Panc1 (cell line): ENCODE data around the gene SEC62. TPM values are rescaled to one million over a fixed set of nuclear protein-coding genes. Genes with fewer than 3 reads are reported as not detected.

ENCODE experiments used
- ATAC-seq: fragments of 200-7000 bp; cut with Tn5 transposase; 2 replicates; pipeline ENCODE4 v1.9.1; 2020; ENCODE audit warnings: mild to moderate bottlenecking, moderate library complexity
- BruUV-seq: library from RNA; stranded (reverse); fragments of 400-500 nt; replicated peaks from 2 replicates; lab custom pipeline; 2021; lab: Mats Ljungman, UMichigan
- CTCF ChIA-PET: fragments of 300-600 bp; sonication (Branson Sonifier 250); formaldehyde crosslinking; loops from one replicate; lab custom pipeline; 2022; ENCODE audit warnings: antibody characterized with exemption; lab: Charles Lee
- POLR2A ChIA-PET: fragments of 300-600 bp; sonication (Branson Sonifier 250); formaldehyde crosslinking; loops from one replicate; lab custom pipeline; 2022; ENCODE audit warnings: antibody characterized with exemption; lab: Charles Lee
- DNase-seq: peaks from one replicate; pipeline ENCODE4 v3.0.0-alpha.2; 2010; ENCODE audit warnings: low read depth, low spot score
- H3K27ac ChIP-seq: 2 replicates; pipeline ENCODE4 v1.5.1; 2011; ENCODE audit warnings: mild to moderate bottlenecking, low read length, inconsistent platforms
- H3K27me3 ChIP-seq: fragments of 200-500 bp; sonication (Bioruptor generic); 2 replicates; pipeline ENCODE4 v1.6.0; 2014; ENCODE audit warnings: low read length, inconsistent platforms; ENCODE audit not compliant: control insufficient read depth, insufficient read depth
- H3K36me3 ChIP-seq: fragments of 200-500 bp; sonication (Bioruptor generic); 2 replicates; pipeline ENCODE4 v1.5.1; 2014; ENCODE audit warnings: inconsistent platforms, mild to moderate bottlenecking, low read length, moderate library complexity; ENCODE audit not compliant: control insufficient read depth, insufficient read depth
- H3K4me1 ChIP-seq: 2 replicates; pipeline ENCODE4 v1.5.1; 2011; ENCODE audit warnings: inconsistent platforms, mild to moderate bottlenecking, low read length, moderate library complexity; ENCODE audit not compliant: control insufficient read depth, insufficient read depth
- H3K4me3 ChIP-seq, 2 experiments: 2 replicates each; pipeline ENCODE4 v1.5.1; 2011 to 2012; ENCODE audit warnings: low read depth in 2 of 2, low read length in 2 of 2, mild to moderate bottlenecking in 2 of 2, inconsistent platforms in 1 of 2, moderate library complexity in 1 of 2
- H3K9me3 ChIP-seq: fragments of 200-500 bp; sonication (Bioruptor generic); 2 replicates; pipeline ENCODE4 v1.5.1; 2014; ENCODE audit warnings: low read depth, mild to moderate bottlenecking, inconsistent platforms, low read length, moderate library complexity; ENCODE audit not compliant: control insufficient read depth, insufficient read depth
- POLR2AphosphoS5 ChIP-seq: IDR thresholded peaks from 2 replicates; pipeline ENCODE4 v1.6.1; 2012; ENCODE audit warnings: mild to moderate bottlenecking, low read depth, low read length, moderate library complexity
- SIN3A ChIP-seq: IDR thresholded peaks from 2 replicates; pipeline ENCODE4 v1.6.1; 2012; ENCODE audit warnings: low read depth, mild to moderate bottlenecking, low read length, moderate library complexity, borderline replicate concordance; ENCODE audit not compliant: insufficient read depth
- TCF7L2 ChIP-seq: IDR thresholded peaks from 2 replicates; pipeline ENCODE4 v1.6.1; 2011; ENCODE audit warnings: mild to moderate bottlenecking, low read depth, low read length, inconsistent platforms
- in situ Hi-C: cut with HindIII; loops from 2 replicates; pipeline ENCODE4 v1.10.0; 2016; ENCODE audit warnings: low sequenced_read_pairs, low pct_unique_long_range_greater_than_20kb
- intact Hi-C: fragments of 100-400 bp; cut with micrococcal nuclease; formaldehyde crosslinking; loops from one replicate; pipeline ENCODE4 v1.10.0; 2022; ENCODE audit not compliant: unreplicated experiment
- total RNA-seq: library from RNA; stranded (reverse); gene quantifications from one replicate; pipeline ENCODE4 v1.2.1, GENCODE V29; 2021; ENCODE audit not compliant: unreplicated experiment
- TF ChIP-seq, protein P1 (sequence below), 2 experiments: IDR thresholded peaks; 2 replicates each; pipeline ENCODE4 v1.6.1; 2011 to 2012; ENCODE audit warnings: low read depth in 2 of 2, control low read depth in 1 of 2, low read length in 1 of 2, mild to moderate bottlenecking in 1 of 2, moderate library complexity in 1 of 2; ENCODE audit not compliant: insufficient read depth in 1 of 2
- TF ChIP-seq, protein P2 (sequence below): fragments of 450-650 bp; IDR thresholded peaks from 2 replicates; pipeline ENCODE4 v1.5.1; 2017; ENCODE audit warnings: mild to moderate bottlenecking

The SEC62 gene
- total RNA-seq, 1 experiment from 2014 or later = 89.9 TPM

DNA sequence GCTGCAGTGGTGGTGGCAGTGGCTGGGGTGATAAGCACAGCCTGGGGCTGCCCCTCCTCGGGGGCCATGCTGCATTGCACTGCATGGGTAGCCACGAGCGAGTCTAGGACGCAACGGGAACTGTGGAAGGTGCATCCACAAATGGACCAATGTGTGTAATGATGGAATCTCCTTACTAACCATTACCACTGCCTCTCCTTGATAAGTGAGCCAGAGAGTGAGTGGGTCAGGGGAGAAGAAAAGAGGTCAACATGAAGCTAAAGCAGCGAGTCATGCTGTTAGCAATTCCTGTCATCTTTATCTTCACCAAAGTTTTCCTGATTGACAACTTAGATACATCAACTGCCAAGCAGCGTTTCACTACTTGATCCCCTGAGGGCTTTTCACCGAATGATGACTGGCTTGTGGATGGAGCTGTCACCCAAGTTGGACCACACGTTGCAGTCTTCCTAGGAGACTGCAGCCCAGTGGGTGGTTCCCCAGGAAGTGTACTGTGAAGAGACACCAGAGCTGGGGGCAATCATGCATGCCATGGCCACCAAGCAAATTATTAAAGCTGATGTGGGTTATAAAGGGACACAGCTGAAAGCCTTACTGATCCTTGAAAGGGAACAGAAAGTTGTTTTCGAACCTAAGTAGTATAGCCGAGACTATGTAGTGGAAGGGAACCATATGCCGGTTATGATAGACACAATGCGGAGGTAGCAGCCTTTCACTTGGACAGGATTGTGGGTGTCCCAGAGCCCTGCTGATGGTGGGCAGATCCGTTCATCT is 34.7 kb upstream of the SEC62 start:
- ChIA-PET CTCF (no interaction called here), POLR2A (no interaction called here)
- Histone ChIP-seq H3K9me3 (no peaks in the 10 kb centered on the region), H3K27ac (no peak overlapping the region), H3K36me3 (no peaks in the 10 kb centered on the region), H3K27me3 (peaks cover 20% of the 10 kb centered on the region), H3K4me1 (no peaks in the 10 kb centered on the region), H3K4me3 (no peak overlapping the region)
- in situ Hi-C loops = no loop called here
- DNase-seq (no peak), ATAC-seq (no peak)
- no TSS peak for BruUV-seq
- intact Hi-C loops = no loop called here
- TF ChIP-seq TCF7L2 (no peak), SIN3A (no peak), POLR2AphosphoS5 (no peak)
- TF ChIP-seq, protein P1, sequence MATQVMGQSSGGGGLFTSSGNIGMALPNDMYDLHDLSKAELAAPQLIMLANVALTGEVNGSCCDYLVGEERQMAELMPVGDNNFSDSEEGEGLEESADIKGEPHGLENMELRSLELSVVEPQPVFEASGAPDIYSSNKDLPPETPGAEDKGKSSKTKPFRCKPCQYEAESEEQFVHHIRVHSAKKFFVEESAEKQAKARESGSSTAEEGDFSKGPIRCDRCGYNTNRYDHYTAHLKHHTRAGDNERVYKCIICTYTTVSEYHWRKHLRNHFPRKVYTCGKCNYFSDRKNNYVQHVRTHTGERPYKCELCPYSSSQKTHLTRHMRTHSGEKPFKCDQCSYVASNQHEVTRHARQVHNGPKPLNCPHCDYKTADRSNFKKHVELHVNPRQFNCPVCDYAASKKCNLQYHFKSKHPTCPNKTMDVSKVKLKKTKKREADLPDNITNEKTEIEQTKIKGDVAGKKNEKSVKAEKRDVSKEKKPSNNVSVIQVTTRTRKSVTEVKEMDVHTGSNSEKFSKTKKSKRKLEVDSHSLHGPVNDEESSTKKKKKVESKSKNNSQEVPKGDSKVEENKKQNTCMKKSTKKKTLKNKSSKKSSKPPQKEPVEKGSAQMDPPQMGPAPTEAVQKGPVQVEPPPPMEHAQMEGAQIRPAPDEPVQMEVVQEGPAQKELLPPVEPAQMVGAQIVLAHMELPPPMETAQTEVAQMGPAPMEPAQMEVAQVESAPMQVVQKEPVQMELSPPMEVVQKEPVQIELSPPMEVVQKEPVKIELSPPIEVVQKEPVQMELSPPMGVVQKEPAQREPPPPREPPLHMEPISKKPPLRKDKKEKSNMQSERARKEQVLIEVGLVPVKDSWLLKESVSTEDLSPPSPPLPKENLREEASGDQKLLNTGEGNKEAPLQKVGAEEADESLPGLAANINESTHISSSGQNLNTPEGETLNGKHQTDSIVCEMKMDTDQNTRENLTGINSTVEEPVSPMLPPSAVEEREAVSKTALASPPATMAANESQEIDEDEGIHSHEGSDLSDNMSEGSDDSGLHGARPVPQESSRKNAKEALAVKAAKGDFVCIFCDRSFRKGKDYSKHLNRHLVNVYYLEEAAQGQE (IDR thresholded peaks at IDR 0.05; ENCODE audit: insufficient read depth in 1 of 2, low read depth in 2 of 2, low read length in 1 of 2) = no peak
- TF ChIP-seq, protein P2, sequence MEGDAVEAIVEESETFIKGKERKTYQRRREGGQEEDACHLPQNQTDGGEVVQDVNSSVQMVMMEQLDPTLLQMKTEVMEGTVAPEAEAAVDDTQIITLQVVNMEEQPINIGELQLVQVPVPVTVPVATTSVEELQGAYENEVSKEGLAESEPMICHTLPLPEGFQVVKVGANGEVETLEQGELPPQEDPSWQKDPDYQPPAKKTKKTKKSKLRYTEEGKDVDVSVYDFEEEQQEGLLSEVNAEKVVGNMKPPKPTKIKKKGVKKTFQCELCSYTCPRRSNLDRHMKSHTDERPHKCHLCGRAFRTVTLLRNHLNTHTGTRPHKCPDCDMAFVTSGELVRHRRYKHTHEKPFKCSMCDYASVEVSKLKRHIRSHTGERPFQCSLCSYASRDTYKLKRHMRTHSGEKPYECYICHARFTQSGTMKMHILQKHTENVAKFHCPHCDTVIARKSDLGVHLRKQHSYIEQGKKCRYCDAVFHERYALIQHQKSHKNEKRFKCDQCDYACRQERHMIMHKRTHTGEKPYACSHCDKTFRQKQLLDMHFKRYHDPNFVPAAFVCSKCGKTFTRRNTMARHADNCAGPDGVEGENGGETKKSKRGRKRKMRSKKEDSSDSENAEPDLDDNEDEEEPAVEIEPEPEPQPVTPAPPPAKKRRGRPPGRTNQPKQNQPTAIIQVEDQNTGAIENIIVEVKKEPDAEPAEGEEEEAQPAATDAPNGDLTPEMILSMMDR = no peak

GRCh38 chr3:169939320-169939719 is 27.3 kb upstream of the SEC62 start:
- TF ChIP-seq SIN3A (no peak), POLR2AphosphoS5 (no peak), TCF7L2 (no peak)
- TF ChIP-seq, protein P2 = no peak
- TF ChIP-seq, protein P1 (IDR thresholded peaks at IDR 0.05; ENCODE audit: insufficient read depth in 1 of 2, low read depth in 2 of 2, low read length in 1 of 2) = no peak
- H3K4me3 ChIP-seq = no peak overlapping the region
- H3K36me3 ChIP-seq = no peaks in the 10 kb centered on the region
- DNase-seq = no peak
- H3K27me3 ChIP-seq = peaks cover 15% of the 10 kb centered on the region
- intact Hi-C loops (no loop called here), in situ Hi-C loops (no loop called here)
- no peaks in the 10 kb centered on the region for H3K4me1 ChIP-seq
- POLR2A ChIA-PET = no interaction called here
- no TSS peak for BruUV-seq
- CTCF ChIA-PET = interaction anchor here (0.6 kb wide), 1 partner anchor 115 kb away, joined by 4 read pairs; no protein-coding TSS in a partner anchor
- no peak for ATAC-seq
- no peak overlapping the region for H3K27ac ChIP-seq
- no peaks in the 10 kb centered on the region for H3K9me3 ChIP-seq
